ENCODE data around the gene CACNA2D2. TPM values are rescaled to one million over a fixed set of nuclear protein-coding genes. Genes with fewer than 3 reads are reported as not detected.

Gene CACNA2D2
- total RNA-seq, 1 donor from 2014 or later, result 5.0 TPM

GRCh38 chr3:50472958-50473357 is 30.5 kb downstream of the CACNA2D2 start:
- Mint-ChIP-seq H3K27ac (ENCODE audit: unreplicated experiment) (no peak overlapping the region), H3K9me3 (ENCODE audit: unreplicated experiment) (peaks cover 7% of the 10 kb centered on the region)
- DNase-seq, result no peak

GRCh38 chr3:50470658-50471057 is 32.8 kb downstream of the CACNA2D2 start:
- Mint-ChIP-seq H3K27ac (ENCODE audit: unreplicated experiment) (no peak overlapping the region), H3K4me1 (ENCODE audit: low read depth, unreplicated experiment) (peaks cover 4% of the 10 kb centered on the region), H3K36me3 (ENCODE audit: unreplicated experiment) (no peaks in the 10 kb centered on the region), H3K9me3 (ENCODE audit: unreplicated experiment) (peaks cover 7% of the 10 kb centered on the region), H3K27me3 (ENCODE audit: unreplicated experiment) (peaks cover 10% of the 10 kb centered on the region), H3K4me3 (ENCODE audit: unreplicated experiment) (no peak overlapping the region)
- TF ChIP-seq CTCF (IDR thresholded peaks at IDR 0.05; ENCODE audit: partially characterized antibody, unreplicated experiment), result no peak
- no peak for DNase-seq

More at GRCh38 chr3:50472958-50473357, 30.5 kb downstream of the CACNA2D2 start:
- Mint-ChIP-seq H3K27me3 (ENCODE audit: unreplicated experiment) (peaks cover 7% of the 10 kb centered on the region), H3K4me1 (ENCODE audit: low read depth, unreplicated experiment) (peaks cover 4% of the 10 kb centered on the region), H3K4me3 (ENCODE audit: unreplicated experiment) (no peak overlapping the region), H3K36me3 (ENCODE audit: unreplicated experiment) (no peaks in the 10 kb centered on the region)
- TF ChIP-seq CTCF (IDR thresholded peaks at IDR 0.05; ENCODE audit: partially characterized antibody, unreplicated experiment), result no peak

GRCh38 chr3:50467919-50468318 is 35.5 kb downstream of the CACNA2D2 start:
- no peak overlapping the region for H3K4me3 Mint-ChIP-seq (ENCODE audit: unreplicated experiment)
- H3K9me3 Mint-ChIP-seq (ENCODE audit: unreplicated experiment), result peaks cover 4% of the 10 kb centered on the region
- H3K27me3 Mint-ChIP-seq (ENCODE audit: unreplicated experiment), result peaks cover 12% of the 10 kb centered on the region
- peaks cover 3% of the 10 kb centered on the region for H3K4me1 Mint-ChIP-seq (ENCODE audit: low read depth, unreplicated experiment)
- DNase-seq, result no peak
- no peak overlapping the region for H3K27ac Mint-ChIP-seq (ENCODE audit: unreplicated experiment)
- no peak for TF ChIP-seq CTCF (IDR thresholded peaks at IDR 0.05; ENCODE audit: partially characterized antibody, unreplicated experiment)
- no peaks in the 10 kb centered on the region for H3K36me3 Mint-ChIP-seq (ENCODE audit: unreplicated experiment)

- Mint-ChIP-seq H3K9me3 (ENCODE audit: unreplicated experiment) (peaks cover 4% of the 10 kb centered on the region), H3K27ac (ENCODE audit: unreplicated experiment) (no peak overlapping the region), H3K36me3 (ENCODE audit: unreplicated experiment) (no peaks in the 10 kb centered on the region), H3K4me1 (ENCODE audit: low read depth, unreplicated experiment) (peaks cover 9% of the 10 kb centered on the region), H3K27me3 (ENCODE audit: unreplicated experiment) (peaks cover 12% of the 10 kb centered on the region), H3K4me3 (ENCODE audit: unreplicated experiment) (no peak overlapping the region)
- TF ChIP-seq CTCF (IDR thresholded peaks at IDR 0.05; ENCODE audit: partially characterized antibody, unreplicated experiment), result no peak
- DNase-seq, result no peak
Measured at GRCh38 chr3:50466177-50466576, 37.3 kb downstream of the CACNA2D2 start.

GRCh38 chr3:50464569-50464968 is 38.9 kb downstream of the CACNA2D2 start:
- no peak for DNase-seq
- peaks cover 10% of the 10 kb centered on the region for H3K27me3 Mint-ChIP-seq (ENCODE audit: unreplicated experiment)

More at GRCh38 chr3:50464569-50464968, 38.9 kb downstream of the CACNA2D2 start:
- Mint-ChIP-seq H3K4me3 (ENCODE audit: unreplicated experiment) (no peak overlapping the region), H3K9me3 (ENCODE audit: unreplicated experiment) (peaks cover 2% of the 10 kb centered on the region), H3K4me1 (ENCODE audit: low read depth, unreplicated experiment) (peaks cover 9% of the 10 kb centered on the region), H3K27ac (ENCODE audit: unreplicated experiment) (no peak overlapping the region), H3K36me3 (ENCODE audit: unreplicated experiment) (no peaks in the 10 kb centered on the region)
- no peak for TF ChIP-seq CTCF (IDR thresholded peaks at IDR 0.05; ENCODE audit: partially characterized antibody, unreplicated experiment)

All from glutamatergic neuron (in vitro differentiated cells).